Stimulated activated CD4-positive, alpha-beta T cell treated with anti-CD3 and anti-CD28 coated beads, TNF-alpha, amount 100 ng/mL, for 1 hour (primary cell): ENCODE results near the gene TMPRSS11B.
"Not testable (repeated sequence)": the region's sequence is repeated elsewhere in the genome, so short reads cannot be mapped to it uniquely, and the experiment has no call there.

Source experiments
- DNase-seq, 3 donors: peaks; one replicate each; pipeline ENCODE4 v3.0.0-alpha.2; 2020; ENCODE audit warnings: low read depth in 3 of 3, low spot score in 1 of 3

The TMPRSS11B gene

DNA sequence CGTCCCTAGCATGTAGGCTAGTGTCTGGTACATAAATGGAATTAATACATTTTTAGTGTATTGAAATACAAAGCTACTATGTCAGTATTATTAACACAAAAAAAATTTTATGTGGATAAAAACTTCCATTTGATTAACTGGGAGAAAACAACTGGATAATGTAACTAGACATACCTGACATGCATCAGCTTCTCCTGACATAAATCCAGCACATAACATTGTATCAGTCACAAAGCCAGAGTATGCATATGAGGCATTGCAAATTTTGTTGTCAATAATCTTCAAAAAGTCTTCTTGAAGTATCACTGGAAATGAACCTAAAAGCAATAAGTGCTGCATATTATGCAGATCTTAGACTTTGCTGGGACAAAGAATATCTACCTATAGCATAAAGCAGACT lies 16.9 kb downstream of the TMPRSS11B start:
- DNase-seq: no peak

DNA sequence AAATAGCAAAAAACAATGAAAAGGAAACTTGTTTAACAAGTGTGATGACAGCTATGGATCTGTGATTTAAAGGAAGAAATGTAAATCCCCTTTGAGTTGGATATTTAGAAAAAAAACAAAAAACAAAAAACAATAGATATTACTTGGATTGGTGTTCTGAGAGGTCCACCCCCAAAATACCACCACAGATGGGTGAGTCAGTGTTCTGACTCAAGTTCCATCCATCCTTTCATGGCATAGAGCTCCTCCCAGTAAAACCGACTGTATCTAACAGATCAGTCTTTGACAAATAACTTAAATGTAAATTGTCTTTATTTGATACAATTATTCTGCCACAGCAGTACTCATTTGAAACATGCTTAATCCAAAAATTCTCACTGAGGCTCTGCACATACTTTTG lies 27.4 kb downstream of the TMPRSS11B start:
- DNase-seq: no peak

DNA sequence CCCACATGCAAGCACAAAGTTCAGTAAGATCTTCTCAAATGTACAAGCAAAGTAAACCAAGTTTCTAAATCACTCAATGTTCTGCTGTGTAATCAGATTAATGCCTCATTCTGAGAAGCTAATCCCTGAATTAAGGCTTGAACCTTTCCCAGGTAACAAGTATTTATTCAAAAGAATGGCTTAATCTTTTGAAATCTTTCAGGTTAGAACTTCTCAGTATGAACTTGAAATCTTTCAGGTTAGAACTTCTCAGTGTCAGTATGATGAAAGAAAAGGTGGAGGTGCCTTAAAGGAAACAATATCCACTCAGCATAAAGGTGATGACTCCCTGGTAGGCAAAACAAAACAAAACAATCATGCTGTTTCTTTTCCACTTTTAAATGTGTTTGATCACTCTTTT lies 29.0 kb downstream of the TMPRSS11B start:
- no peak for DNase-seq

DNA sequence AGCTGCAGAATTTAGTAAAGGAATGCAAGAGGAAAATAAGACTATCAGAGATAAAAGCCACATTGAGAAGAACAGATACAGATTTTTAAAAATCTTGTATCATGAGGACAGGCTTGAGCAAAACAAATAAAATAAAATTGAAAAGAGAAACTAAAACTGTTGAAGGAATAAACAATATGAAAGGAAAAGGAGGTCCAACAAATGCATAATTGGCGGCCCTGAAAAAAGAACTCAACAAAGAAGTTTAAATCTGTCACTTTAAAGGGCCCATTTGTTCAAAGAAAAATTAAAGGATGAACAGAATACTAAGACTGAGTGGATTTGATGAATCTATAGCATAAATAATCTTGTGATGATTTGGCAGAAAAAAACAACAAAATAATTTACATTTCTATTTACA lies 36.5 kb downstream of the TMPRSS11B start:
- DNase-seq: no peak

DNA sequence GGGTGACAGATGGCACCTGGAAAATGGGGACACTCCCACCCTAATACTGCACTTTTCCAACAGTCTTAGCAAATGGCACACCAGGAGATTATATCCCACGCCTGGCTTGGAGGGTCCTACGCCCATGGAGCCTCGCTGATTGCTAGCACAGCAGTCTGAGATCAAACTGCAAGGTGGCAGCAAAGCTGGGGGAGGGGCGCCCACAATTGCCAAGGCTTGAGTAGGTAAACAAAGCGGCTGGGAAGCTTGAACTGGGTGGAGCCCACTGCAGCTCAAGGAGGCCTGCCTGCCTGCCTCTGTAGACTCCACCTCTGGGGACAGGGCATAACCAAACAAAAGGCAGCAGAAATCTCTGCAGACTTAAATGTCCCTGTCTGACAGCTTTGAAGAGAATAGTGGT lies 51.2 kb downstream of the TMPRSS11B start:
- not testable (repeated sequence) for DNase-seq

DNA sequence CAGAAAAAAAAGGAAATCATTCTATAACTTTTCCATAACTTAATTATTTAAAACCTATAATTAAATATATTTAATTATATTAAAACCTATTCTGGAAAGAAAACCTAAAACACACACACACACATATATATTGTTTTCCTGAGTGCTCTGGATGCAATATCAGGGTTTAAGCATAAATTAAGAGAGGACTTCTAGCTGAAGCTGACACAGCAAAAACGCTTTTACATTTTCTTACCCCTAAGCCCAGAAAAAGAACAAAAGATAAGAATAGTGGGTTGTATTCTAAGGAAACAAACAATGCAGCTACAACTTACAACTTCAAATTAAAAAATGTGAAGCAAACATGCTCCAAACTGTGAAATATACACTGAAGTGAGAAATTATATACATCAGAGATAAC lies 52.3 kb downstream of the TMPRSS11B start:
- no peak for DNase-seq

DNA sequence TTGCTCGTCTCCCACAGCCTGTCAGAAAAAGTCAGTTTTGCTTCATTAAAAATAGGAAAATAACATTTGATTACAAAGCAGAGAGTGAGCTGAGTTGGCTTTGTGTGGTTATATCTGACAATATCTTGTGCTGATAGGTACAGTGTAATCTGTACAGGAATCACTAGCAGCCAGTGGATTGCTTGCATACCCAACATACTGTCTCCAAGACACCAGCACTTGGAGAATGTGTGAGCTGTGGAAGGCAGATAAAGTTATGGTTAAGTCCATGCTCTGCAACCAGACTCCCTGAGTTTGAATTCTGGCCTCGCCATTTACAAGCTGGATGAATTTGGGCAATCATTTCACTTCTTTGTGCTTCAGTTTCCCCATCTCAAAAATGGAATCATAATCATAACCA lies 58.3 kb downstream of the TMPRSS11B start:
- no peak for DNase-seq

DNA sequence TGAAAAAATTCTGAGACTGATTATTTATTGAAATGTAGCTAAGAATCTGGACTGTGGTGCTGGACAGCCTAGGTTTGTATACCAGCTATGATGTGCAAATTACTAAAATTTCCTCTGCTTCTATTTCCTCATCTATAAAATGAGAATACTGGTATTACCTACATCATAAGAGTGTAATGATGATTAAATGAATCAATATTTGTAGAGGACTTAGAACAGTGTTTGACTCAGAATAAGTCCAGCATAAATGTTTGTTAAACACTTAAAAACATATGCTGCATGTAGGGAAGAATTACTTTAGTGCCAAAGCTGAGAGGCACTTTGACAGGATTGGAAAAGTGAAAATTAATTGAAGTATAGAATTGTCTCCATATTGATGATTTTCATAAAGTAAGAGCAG lies 60.6 kb downstream of the TMPRSS11B start:
- no peak for DNase-seq

DNA sequence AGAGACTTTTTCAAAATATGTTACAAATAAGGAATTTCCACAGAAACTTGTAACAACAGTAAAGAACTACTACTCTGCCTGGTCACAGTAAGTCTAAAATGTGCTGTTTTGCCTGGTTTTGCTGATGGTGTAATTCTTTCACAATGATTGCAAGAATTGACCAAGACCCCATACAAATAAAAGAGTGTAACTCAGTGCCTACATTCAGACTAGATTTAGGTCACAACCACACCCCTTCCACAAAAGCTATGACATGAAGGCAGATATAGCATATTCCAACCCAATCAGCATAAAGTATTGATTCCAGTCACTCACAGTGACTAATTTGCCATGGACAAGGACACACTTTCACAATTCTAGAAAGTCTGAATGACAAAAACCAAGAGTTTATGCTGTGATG lies 62.1 kb downstream of the TMPRSS11B start:
- no peak for DNase-seq

DNA sequence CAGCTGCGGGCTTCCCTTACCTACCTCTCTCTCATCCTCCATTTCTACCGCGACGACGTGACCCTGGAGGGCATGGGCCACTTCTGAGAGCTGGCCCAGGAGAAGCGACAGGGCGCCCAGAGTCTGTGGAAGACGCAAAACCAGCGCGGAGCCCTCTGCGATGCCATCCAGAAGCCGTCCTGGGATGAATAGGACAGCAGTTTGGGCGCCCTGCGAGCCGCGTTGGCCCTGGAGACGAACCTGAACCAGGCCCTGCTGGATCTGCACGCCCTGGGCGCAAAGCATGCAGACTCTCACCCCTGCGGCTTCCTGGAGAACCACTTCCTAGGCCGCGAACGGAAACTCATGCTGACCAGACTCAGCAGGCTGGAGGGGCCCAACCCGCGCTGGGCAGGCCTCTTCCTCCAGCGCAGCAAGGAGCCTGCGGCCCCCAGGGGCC lies 63.1 kb downstream of the TMPRSS11B start:
- DNase-seq: no peak

DNA sequence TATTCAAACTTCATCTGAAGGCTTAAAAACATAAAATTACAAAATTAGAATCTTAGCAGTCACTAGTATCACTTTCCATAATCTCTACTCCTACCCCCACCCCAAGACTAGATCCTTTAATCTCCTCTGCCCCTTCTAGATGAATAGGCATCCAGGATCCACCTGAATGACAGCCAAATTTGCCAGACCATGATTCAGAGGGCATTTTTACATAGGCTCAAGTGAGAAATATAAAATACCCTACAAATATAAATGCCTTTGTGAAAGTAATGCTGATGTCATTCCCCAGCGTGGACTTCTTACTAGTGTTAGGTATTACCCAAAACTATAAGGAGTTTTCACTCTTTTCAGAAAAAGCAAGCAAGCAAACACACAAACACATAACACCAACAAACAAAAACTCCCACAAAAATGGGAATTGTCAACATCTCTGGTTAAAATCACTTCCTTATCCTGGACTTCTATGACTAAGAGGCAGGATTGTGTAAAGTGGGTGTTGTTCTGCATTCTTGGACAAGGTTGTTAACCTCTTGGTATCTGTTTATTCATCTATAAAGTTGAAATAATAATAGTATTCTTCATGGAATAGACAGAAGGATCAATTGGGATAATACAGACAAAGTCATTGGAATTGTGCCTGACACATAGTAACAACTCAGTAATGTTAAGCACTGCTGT lies 64.5 kb downstream of the TMPRSS11B start:
- DNase-seq: no peak

DNA sequence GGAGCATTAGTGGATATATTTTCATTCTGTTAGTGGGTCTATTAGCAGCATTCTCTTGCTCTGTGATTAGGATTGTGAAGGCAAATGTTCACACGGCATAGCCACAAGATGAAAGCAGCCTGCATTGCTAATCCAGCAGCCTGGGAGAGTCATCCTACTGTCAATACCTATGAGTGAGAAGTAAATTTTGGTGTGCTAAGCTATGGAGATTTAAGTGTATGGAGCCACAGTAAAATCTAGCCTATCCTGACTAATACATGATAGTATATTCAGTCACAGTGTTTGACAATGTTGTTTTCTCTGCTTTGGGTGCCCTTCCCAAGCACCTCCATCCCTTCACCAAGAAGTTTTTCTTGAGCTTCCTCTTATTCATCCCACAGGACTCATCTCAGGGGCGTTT lies 68.6 kb downstream of the TMPRSS11B start:
- no peak for DNase-seq
